ENCODE measurements around the gene WASL.
"Not testable (repeated sequence)": the region's sequence is repeated elsewhere in the genome, so short reads cannot be mapped to it uniquely, and the experiment has no call there.

WASL gene
- 8.7 to 29.6 (median 15.8) reads per million in 9 experiments for total RNA-seq

- DNase-seq (peak; percentile 85 to 87 (median 86)), ATAC-seq (replicated peaks) (peak; percentile 84)
- H3K27ac Mint-ChIP-seq: peak within 1 kb of the TSS; percentile 94 to 95
- H3K4me3 Mint-ChIP-seq: peak within 1 kb of the TSS; percentile 92 to 95
- peaks cover 22% of the 10 kb centered on the region for H3K36me3 Mint-ChIP-seq (ENCODE audit: insufficient read depth)
- no peaks in the 10 kb centered on the region for H3K9me3 Mint-ChIP-seq
- no peaks in the 10 kb centered on the region for H3K27me3 Mint-ChIP-seq
- H3K4me1 Mint-ChIP-seq (ENCODE audit: low read depth in 2 of 2): peaks cover 35 to 51% of the 10 kb centered on the region in 2 donors
Observed at GRCh38 chr7:123748734-123749536, at the start of gene WASL. TSS of gene WASL (minus strand) at chr7:123749003. CDS start at chr7:123748734, 269 bp downstream.

GRCh38 chr7:123797673-123798531, 49.1 kb upstream of the WASL start:
- H3K4me3 Mint-ChIP-seq: no peak overlapping the region
- no peaks in the 10 kb centered on the region for H3K9me3 Mint-ChIP-seq
- H3K4me1 Mint-ChIP-seq (ENCODE audit: low read depth in 2 of 2): no peaks in the 10 kb centered on the region
- H3K36me3 Mint-ChIP-seq (ENCODE audit: insufficient read depth): peaks cover 3% of the 10 kb centered on the region
- H3K27ac Mint-ChIP-seq: no peak overlapping the region
- no peak for DNase-seq
- no peak for ATAC-seq (replicated peaks)
- peaks cover 0 to 14% of the 10 kb centered on the region in 2 donors for H3K27me3 Mint-ChIP-seq

GRCh38 chr7:123796568-123796967, 47.8 kb upstream of the WASL start:
- no peak overlapping the region for H3K4me3 Mint-ChIP-seq
- peaks cover 3% of the 10 kb centered on the region for H3K36me3 Mint-ChIP-seq (ENCODE audit: insufficient read depth)
- DNase-seq (no peak), ATAC-seq (replicated peaks) (no peak)
- H3K4me1 Mint-ChIP-seq (ENCODE audit: low read depth in 2 of 2): no peaks in the 10 kb centered on the region
- no peak overlapping the region for H3K27ac Mint-ChIP-seq
- H3K27me3 Mint-ChIP-seq: peaks cover 0 to 14% of the 10 kb centered on the region in 2 donors
- no peaks in the 10 kb centered on the region for H3K9me3 Mint-ChIP-seq

GRCh38 chr7:123795917-123796316, 47.1 kb upstream of the WASL start:
- Mint-ChIP-seq H3K9me3 (no peaks in the 10 kb centered on the region), H3K36me3 (ENCODE audit: insufficient read depth) (peaks cover 3% of the 10 kb centered on the region), H3K4me1 (ENCODE audit: low read depth in 2 of 2) (no peaks in the 10 kb centered on the region), H3K4me3 (no peak overlapping the region), H3K27me3 (peaks cover 0 to 14% of the 10 kb centered on the region in 2 donors), H3K27ac (no peak overlapping the region)
- ATAC-seq (replicated peaks) (no peak), DNase-seq (no peak)

GRCh38 chr7:123795116-123795515, 46.3 kb upstream of the WASL start:
- not testable (repeated sequence) for H3K36me3 Mint-ChIP-seq (ENCODE audit: insufficient read depth); H3K27ac Mint-ChIP-seq; ATAC-seq (replicated peaks); H3K4me3 Mint-ChIP-seq; H3K4me1 Mint-ChIP-seq (ENCODE audit: low read depth in 2 of 2); H3K9me3 Mint-ChIP-seq; DNase-seq
- peaks cover 0 to 14% of the 10 kb centered on the region in 2 donors for H3K27me3 Mint-ChIP-seq

GRCh38 chr7:123792547-123792946, 43.7 kb upstream of the WASL start:
- H3K27ac Mint-ChIP-seq: no peak overlapping the region
- no peak for DNase-seq
- no peaks in the 10 kb centered on the region for H3K4me1 Mint-ChIP-seq (ENCODE audit: low read depth in 2 of 2)
- H3K9me3 Mint-ChIP-seq: no peaks in the 10 kb centered on the region
- ATAC-seq (replicated peaks): no peak
- peaks cover 3% of the 10 kb centered on the region for H3K36me3 Mint-ChIP-seq (ENCODE audit: insufficient read depth)
- peaks cover 0 to 14% of the 10 kb centered on the region in 2 donors for H3K27me3 Mint-ChIP-seq
- no peak overlapping the region for H3K4me3 Mint-ChIP-seq

GRCh38 chr7:123791001-123791400, 42.2 kb upstream of the WASL start:
- Mint-ChIP-seq H3K27ac (no peak overlapping the region), H3K27me3 (peaks cover 0 to 14% of the 10 kb centered on the region in 2 donors), H3K4me1 (ENCODE audit: low read depth in 2 of 2) (no peaks in the 10 kb centered on the region), H3K4me3 (no peak overlapping the region), H3K36me3 (ENCODE audit: insufficient read depth) (peaks cover under 1% of the 10 kb centered on the region), H3K9me3 (no peaks in the 10 kb centered on the region)
- ATAC-seq (replicated peaks): no peak
- no peak for DNase-seq

- Mint-ChIP-seq H3K36me3 (ENCODE audit: insufficient read depth) (no peaks in the 10 kb centered on the region), H3K27me3 (peaks cover 0 to 14% of the 10 kb centered on the region in 2 donors), H3K4me3 (no peak overlapping the region), H3K9me3 (no peaks in the 10 kb centered on the region), H3K4me1 (ENCODE audit: low read depth in 2 of 2) (no peaks in the 10 kb centered on the region), H3K27ac (no peak overlapping the region)
- DNase-seq (no peak), ATAC-seq (replicated peaks) (no peak)
Observed at GRCh38 chr7:123789817-123790216, 41.0 kb upstream of the WASL start.

GRCh38 chr7:123789206-123789784, 40.5 kb upstream of the WASL start:
- Mint-ChIP-seq H3K27me3 (peaks cover 0 to 10% of the 10 kb centered on the region in 2 donors), H3K4me3 (no peak overlapping the region), H3K9me3 (no peaks in the 10 kb centered on the region), H3K4me1 (ENCODE audit: low read depth in 2 of 2) (no peaks in the 10 kb centered on the region), H3K27ac (no peak overlapping the region), H3K36me3 (ENCODE audit: insufficient read depth) (no peaks in the 10 kb centered on the region)
- no peak for DNase-seq
- no peak for ATAC-seq (replicated peaks)

- Mint-ChIP-seq H3K9me3 (no peaks in the 10 kb centered on the region), H3K4me1 (ENCODE audit: low read depth in 2 of 2) (no peaks in the 10 kb centered on the region), H3K27ac (no peak overlapping the region), H3K36me3 (ENCODE audit: insufficient read depth) (no peaks in the 10 kb centered on the region), H3K27me3 (peaks cover 0 to 3% of the 10 kb centered on the region in 2 donors), H3K4me3 (no peak overlapping the region)
- ATAC-seq (replicated peaks) (no peak), DNase-seq (no peak)
Observed at GRCh38 chr7:123788584-123788983, 39.8 kb upstream of the WASL start.

- no peaks in the 10 kb centered on the region for H3K9me3 Mint-ChIP-seq
- ATAC-seq (replicated peaks) (no peak), DNase-seq (no peak)
- peaks cover 0 to 3% of the 10 kb centered on the region in 2 donors for H3K27me3 Mint-ChIP-seq
- no peaks in the 10 kb centered on the region for H3K36me3 Mint-ChIP-seq (ENCODE audit: insufficient read depth)
- no peak overlapping the region for H3K27ac Mint-ChIP-seq
- H3K4me3 Mint-ChIP-seq: no peak overlapping the region
- no peaks in the 10 kb centered on the region for H3K4me1 Mint-ChIP-seq (ENCODE audit: low read depth in 2 of 2)
Observed at GRCh38 chr7:123787220-123788007, 38.6 kb upstream of the WASL start.

- no peaks in the 10 kb centered on the region for H3K4me1 Mint-ChIP-seq (ENCODE audit: low read depth in 2 of 2)
- H3K4me3 Mint-ChIP-seq: no peak overlapping the region
- H3K9me3 Mint-ChIP-seq: no peaks in the 10 kb centered on the region
- no peak overlapping the region for H3K27ac Mint-ChIP-seq
- DNase-seq: no peak
- H3K36me3 Mint-ChIP-seq (ENCODE audit: insufficient read depth): no peaks in the 10 kb centered on the region
- H3K27me3 Mint-ChIP-seq: peaks cover 9 to 10% of the 10 kb centered on the region in 2 donors
- no peak for ATAC-seq (replicated peaks)
Observed at GRCh38 chr7:123784263-123784662, 35.5 kb upstream of the WASL start.

- H3K4me3 Mint-ChIP-seq: no peak overlapping the region
Observed at GRCh38 chr7:123783820-123784219, 35.0 kb upstream of the WASL start.

More at GRCh38 chr7:123783820-123784219, 35.0 kb upstream of the WASL start:
- H3K36me3 Mint-ChIP-seq (ENCODE audit: insufficient read depth): no peaks in the 10 kb centered on the region
- ATAC-seq (replicated peaks) (no peak), DNase-seq (no peak)
- H3K27ac Mint-ChIP-seq: no peak overlapping the region
- H3K9me3 Mint-ChIP-seq: no peaks in the 10 kb centered on the region
- no peaks in the 10 kb centered on the region for H3K4me1 Mint-ChIP-seq (ENCODE audit: low read depth in 2 of 2)
- H3K27me3 Mint-ChIP-seq: peaks cover 9 to 10% of the 10 kb centered on the region in 2 donors
